Fibroblast of the aortic adventitia (primary cell): ENCODE data around the gene RBMXL2. TPM values are rescaled to one million over a fixed set of nuclear protein-coding genes. Genes with fewer than 3 reads are reported as not detected.

Experiments
- DNase-seq: peaks from one replicate; pipeline ENCODE4 v3.0.0-alpha.2; 2010; ENCODE audit warnings: low read depth
- H3K4me3 ChIP-seq: 2 replicates; pipeline ENCODE4 v1.5.1; 2011; ENCODE audit warnings: low read depth, mild to moderate bottlenecking, control low read depth, low read length, moderate library complexity
- total RNA-seq: library from RNA; depleted of rRNA; stranded (reverse); fragments of >200 nt; gene quantifications from 2 replicates; pipeline ENCODE4 v1.2.3, GENCODE V29; 2012; ENCODE audit warnings: low replicate concordance
- TF ChIP-seq, protein P1 (sequence below): IDR thresholded peaks from 2 replicates; pipeline ENCODE4 v1.5.1; 2011; ENCODE audit warnings: mild to moderate bottlenecking, low read length, control low read depth, inconsistent platforms; ENCODE audit not compliant: insufficient read depth

The RBMXL2 gene
- total RNA-seq, 1 donor: not detected

- no peak overlapping the region for H3K4me3 ChIP-seq
- no peak for DNase-seq
- TF ChIP-seq, protein P1, sequence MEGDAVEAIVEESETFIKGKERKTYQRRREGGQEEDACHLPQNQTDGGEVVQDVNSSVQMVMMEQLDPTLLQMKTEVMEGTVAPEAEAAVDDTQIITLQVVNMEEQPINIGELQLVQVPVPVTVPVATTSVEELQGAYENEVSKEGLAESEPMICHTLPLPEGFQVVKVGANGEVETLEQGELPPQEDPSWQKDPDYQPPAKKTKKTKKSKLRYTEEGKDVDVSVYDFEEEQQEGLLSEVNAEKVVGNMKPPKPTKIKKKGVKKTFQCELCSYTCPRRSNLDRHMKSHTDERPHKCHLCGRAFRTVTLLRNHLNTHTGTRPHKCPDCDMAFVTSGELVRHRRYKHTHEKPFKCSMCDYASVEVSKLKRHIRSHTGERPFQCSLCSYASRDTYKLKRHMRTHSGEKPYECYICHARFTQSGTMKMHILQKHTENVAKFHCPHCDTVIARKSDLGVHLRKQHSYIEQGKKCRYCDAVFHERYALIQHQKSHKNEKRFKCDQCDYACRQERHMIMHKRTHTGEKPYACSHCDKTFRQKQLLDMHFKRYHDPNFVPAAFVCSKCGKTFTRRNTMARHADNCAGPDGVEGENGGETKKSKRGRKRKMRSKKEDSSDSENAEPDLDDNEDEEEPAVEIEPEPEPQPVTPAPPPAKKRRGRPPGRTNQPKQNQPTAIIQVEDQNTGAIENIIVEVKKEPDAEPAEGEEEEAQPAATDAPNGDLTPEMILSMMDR: no peak
Observed at GRCh38 chr11:7089328-7090251, 792 bp downstream of the RBMXL2 start.

DNA sequence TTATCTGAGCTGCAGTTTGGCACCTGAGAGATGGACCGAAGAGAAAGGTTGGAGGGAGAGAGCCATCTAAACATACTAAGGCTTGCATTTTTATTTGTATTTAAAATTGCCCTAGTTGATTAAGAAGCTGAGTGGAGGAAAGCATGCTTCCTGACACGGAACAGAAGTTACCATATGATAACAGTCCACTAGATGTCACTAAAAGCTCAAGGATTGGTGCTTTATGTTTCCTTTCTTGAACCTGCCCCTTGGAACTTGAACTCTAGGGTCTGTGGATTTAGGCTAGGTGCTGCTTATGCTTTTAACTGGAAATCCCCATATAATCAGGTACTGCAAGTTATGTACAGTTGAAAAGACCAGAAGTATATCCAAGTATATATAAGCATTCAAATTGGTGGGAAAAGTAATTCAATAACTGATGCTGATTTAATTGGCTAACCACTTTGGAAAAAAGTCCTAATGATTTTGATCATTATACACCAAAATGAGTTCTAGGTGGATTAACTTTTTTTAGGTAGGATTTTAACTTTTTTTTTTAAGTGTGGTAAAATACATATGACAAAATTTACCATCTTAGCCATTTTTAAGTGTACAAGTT lies 9.5 kb downstream of the RBMXL2 start:
- DNase-seq: peak; percentile 67
- no peak overlapping the region for H3K4me3 ChIP-seq
- TF ChIP-seq, protein P1: peak; percentile 66

DNA sequence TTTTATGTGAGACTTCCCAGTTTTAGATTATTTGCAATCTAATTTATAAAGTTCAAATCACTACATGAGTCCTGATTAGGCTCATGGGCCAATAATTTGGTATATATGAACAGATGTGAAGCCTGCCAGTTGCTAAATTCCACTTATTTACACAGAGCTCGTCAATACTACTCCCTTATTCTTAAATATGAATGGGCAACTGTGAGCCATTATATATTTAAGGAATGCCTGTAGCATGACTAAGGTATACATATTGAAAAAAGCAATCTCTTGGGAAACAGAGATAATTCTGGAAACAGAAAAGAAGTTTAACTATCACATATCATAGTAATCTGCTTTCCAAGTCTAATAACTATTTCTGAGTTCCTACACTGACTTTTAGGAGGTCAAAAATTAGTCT lies 27.0 kb downstream of the RBMXL2 start:
- TF ChIP-seq, protein P1: no peak
- H3K4me3 ChIP-seq: no peak overlapping the region
- DNase-seq: peak; percentile 63

DNA sequence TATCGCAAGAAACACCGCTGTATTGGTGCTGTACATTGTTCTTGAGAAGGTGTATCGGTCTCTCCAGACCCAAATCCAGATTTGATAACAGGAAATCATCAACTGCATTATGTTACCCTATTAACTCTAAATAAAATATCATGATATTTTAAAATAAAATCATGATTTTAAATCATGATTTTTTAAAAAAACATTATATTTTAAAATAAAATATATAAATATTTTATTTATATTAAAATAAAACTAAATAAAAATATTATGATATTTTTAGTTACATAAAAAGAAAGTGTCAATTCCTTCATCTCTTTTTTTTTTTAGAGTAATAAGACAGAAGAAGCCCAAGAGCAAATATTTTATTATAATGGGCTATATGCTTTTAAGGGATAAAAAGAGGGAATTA lies 27.6 kb downstream of the RBMXL2 start:
- no peak for DNase-seq
- TF ChIP-seq, protein P1: no peak
- H3K4me3 ChIP-seq: no peak overlapping the region

DNA sequence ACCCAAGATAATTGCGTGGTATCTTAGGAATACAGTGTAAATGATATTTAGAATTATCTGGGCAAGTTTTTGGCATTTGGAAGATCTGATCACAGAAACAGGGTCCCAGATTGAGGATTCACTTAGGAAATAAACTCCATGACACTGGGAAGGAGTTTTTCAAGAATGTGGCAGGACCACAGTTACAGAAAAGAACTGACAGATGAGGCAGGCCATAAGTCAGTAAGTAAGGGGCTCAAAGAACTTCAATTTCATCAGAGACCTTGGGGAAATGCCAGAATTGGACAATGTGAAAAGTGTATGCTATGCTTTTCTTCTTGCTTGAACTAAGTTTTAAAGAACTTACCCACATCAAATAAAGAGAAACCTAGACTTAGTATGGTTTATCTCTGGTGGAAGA lies 49.3 kb downstream of the RBMXL2 start:
- no peak for DNase-seq
- no peak overlapping the region for H3K4me3 ChIP-seq
- TF ChIP-seq, protein P1: no peak

Other genes with a start within 250 kb of the RBMXL2 start
- gene OR10A5, start 243.3 kb upstream of the RBMXL2 start, total RNA-seq: not detected in 2 replicates
- gene OR10A2, start 225.9 kb upstream of the RBMXL2 start, total RNA-seq: not detected in 2 replicates
- gene OR10A4, start 212.4 kb upstream of the RBMXL2 start, total RNA-seq: not detected in 2 replicates
- gene OR2D2, start 196.5 kb upstream of the RBMXL2 start, total RNA-seq: 0.09 TPM in 1 of 2 replicates, not detected in the other
- not detected in 2 replicates for gene OR2D3, start 168.0 kb upstream of the RBMXL2 start, total RNA-seq
- gene ZNF215, start 162.6 kb upstream of the RBMXL2 start, total RNA-seq: 1.2 and 3.5 TPM in 2 replicates
- gene ZNF214, start 68.7 kb upstream of the RBMXL2 start, total RNA-seq: 2.9 and 5.2 TPM in 2 replicates
- gene NLRP14, start 68.5 kb upstream of the RBMXL2 start, total RNA-seq: 0.18 TPM in 1 of 2 replicates, not detected in the other
- gene SYT9, start 162.9 kb downstream of the RBMXL2 start, total RNA-seq: 0.09 TPM in 1 of 2 replicates, not detected in the other